Esophagus squamous epithelium (tissue), 4 donors: ENCODE results near the gene POC5.

Experiments
- POLR2A ChIP-seq, 4 donors: fragments of 450-650 bp; IDR thresholded peaks; one replicate each; pipeline ENCODE4 v1.6.1; 2017; ENCODE audit warnings: antibody characterized with exemption in 4 of 4, mild to moderate bottlenecking in 4 of 4, moderate library complexity in 3 of 4
- TF ChIP-seq, protein P1 (sequence below), 6 experiments: fragments of 450-650 bp in 4 of 6; fragments of 200-600 bp in 2 of 6; sonication (generic) in 2 of 6; IDR thresholded peaks; one replicate each; pipeline ENCODE4 v1.5.1; 2016 to 2019; ENCODE audit warnings: antibody characterized with exemption in 6 of 6, mild to moderate bottlenecking in 4 of 6, moderate library complexity in 4 of 6

DNA sequence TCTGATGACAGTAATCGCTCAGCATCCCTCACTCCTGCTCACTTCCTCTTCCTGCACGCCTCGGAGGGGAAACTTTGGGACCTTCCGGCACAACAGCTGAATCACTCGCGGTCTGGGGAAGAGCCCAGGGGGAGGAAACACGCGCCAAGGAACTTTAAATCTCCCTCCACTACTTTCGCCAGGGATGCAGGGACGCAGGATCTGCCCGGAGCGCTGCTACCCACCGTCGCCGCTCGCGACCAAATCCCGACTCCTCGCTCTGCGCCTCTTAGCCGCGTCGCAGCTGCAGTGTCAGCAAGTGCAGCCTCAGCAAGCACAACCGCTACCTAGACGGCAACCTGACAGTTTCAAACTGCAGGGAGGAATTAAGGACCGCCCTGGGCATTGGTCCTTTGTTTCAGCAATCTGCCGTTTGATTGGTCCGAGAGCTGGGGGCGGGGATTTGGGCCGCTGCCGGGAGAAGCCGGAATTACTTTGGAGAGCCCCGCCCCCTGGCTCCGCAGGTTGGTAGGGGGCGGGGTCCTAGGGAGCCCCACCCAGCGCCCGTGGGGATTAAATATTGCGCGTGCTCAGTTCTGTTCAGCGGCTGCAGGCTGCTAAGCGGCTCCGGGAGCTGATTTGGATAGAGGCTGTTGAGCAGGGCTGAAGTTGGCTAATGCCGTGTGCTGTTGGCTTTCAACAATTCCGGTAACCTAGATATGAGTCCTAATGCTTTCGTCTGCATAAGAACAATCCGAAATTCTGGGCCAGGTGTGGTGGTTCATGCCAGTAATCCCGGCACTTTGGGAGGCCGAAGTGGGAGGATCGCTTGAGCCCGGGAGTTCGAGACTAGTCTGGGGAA, at the start of gene POC5:
- TF ChIP-seq, protein P1, sequence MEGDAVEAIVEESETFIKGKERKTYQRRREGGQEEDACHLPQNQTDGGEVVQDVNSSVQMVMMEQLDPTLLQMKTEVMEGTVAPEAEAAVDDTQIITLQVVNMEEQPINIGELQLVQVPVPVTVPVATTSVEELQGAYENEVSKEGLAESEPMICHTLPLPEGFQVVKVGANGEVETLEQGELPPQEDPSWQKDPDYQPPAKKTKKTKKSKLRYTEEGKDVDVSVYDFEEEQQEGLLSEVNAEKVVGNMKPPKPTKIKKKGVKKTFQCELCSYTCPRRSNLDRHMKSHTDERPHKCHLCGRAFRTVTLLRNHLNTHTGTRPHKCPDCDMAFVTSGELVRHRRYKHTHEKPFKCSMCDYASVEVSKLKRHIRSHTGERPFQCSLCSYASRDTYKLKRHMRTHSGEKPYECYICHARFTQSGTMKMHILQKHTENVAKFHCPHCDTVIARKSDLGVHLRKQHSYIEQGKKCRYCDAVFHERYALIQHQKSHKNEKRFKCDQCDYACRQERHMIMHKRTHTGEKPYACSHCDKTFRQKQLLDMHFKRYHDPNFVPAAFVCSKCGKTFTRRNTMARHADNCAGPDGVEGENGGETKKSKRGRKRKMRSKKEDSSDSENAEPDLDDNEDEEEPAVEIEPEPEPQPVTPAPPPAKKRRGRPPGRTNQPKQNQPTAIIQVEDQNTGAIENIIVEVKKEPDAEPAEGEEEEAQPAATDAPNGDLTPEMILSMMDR (IDR thresholded peaks at IDR 0.05) = peak in 1 of 6 experiments; percentile 9
- TF ChIP-seq POLR2A (IDR thresholded peaks at IDR 0.05) = peak in 2 of 4 donors; percentile 52 to 70
